Lower leg skin (tissue), 4 donors: Measurements from ENCODE around the gene FANK1. TPM values are rescaled to one million over a fixed set of nuclear protein-coding genes. Genes with fewer than 3 reads are reported as not detected.

ENCODE experiments used
- DNase-seq, 2 donors: peaks; one replicate each; pipeline ENCODE4 v3.0.0-alpha.2; 2019; ENCODE audit warnings: low spot score in 2 of 2
- H3K4me3 ChIP-seq: fragments of 200-600 bp; sonication (generic); 2 replicates; pipeline ENCODE4 v1.5.1; 2017; ENCODE audit warnings: mild to moderate bottlenecking, low read depth; ENCODE audit not compliant: poor library complexity, severe bottlenecking
- POLR2A ChIP-seq, 2 donors: fragments of 450-650 bp; IDR thresholded peaks; one replicate each; pipeline ENCODE4 v1.6.1; 2016 to 2017; ENCODE audit warnings: antibody characterized with exemption in 2 of 2, mild to moderate bottlenecking in 1 of 2, moderate library complexity in 1 of 2
- WGBS, 2 donors: methylation state at CpG; one replicate each; pipeline ENCODE4 v1.1.5; 2018; 5-methylcytosine and 5-hydroxymethylcytosine counted together
- intact Hi-C: fragments of 100-400 bp; cut with DNase I; formaldehyde crosslinking; loops from one replicate; pipeline ENCODE4 v1.15.0; 2023; ENCODE audit warnings: low total_unique reads
- total RNA-seq, 4 donors: library from RNA; depleted of rRNA; stranded (reverse); fragments of >200 nt; gene quantifications; one replicate each; pipeline ENCODE4 v1.1.0, GENCODE V29; 2016
- TF ChIP-seq, protein P1 (sequence below), 3 donors: fragments of 450-650 bp; IDR thresholded peaks; one replicate each; pipeline ENCODE4 v1.5.1; 2016; ENCODE audit warnings: antibody characterized with exemption in 3 of 3, mild to moderate bottlenecking in 3 of 3, moderate library complexity in 2 of 3

Gene FANK1
- total RNA-seq, 4 donors from 2014 or later = 3.0 to 7.8 (median 4.3) TPM

GRCh38 chr10:125980521-125981035 is 84.2 kb downstream of the FANK1 start:
- no peak for TF ChIP-seq POLR2A (IDR thresholded peaks at IDR 0.05)
- TF ChIP-seq, protein P1, sequence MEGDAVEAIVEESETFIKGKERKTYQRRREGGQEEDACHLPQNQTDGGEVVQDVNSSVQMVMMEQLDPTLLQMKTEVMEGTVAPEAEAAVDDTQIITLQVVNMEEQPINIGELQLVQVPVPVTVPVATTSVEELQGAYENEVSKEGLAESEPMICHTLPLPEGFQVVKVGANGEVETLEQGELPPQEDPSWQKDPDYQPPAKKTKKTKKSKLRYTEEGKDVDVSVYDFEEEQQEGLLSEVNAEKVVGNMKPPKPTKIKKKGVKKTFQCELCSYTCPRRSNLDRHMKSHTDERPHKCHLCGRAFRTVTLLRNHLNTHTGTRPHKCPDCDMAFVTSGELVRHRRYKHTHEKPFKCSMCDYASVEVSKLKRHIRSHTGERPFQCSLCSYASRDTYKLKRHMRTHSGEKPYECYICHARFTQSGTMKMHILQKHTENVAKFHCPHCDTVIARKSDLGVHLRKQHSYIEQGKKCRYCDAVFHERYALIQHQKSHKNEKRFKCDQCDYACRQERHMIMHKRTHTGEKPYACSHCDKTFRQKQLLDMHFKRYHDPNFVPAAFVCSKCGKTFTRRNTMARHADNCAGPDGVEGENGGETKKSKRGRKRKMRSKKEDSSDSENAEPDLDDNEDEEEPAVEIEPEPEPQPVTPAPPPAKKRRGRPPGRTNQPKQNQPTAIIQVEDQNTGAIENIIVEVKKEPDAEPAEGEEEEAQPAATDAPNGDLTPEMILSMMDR (IDR thresholded peaks at IDR 0.05) = no peak
- H3K4me3 ChIP-seq = no peak overlapping the region
- no peak for DNase-seq
- intact Hi-C loops = loop anchor here (5.0 to 10.0 kb wide), 2 partner anchors 524 to 767 kb away; no protein-coding TSS in a partner anchor
- 65 to 73% methylated on average over 6 of the region's 6 CpGs for WGBS, 2 donors

GRCh38 chr10:125982260-125982948 is 86.0 kb downstream of the FANK1 start:
- DNase-seq = peak in 1 of 2 donors; percentile 44
- intact Hi-C loops = loop anchor here (5.0 to 10.0 kb wide), 2 partner anchors 522 to 765 kb away; no protein-coding TSS in a partner anchor
- H3K4me3 ChIP-seq = no peak overlapping the region
- TF ChIP-seq POLR2A (IDR thresholded peaks at IDR 0.05) = no peak
- TF ChIP-seq, protein P1 (IDR thresholded peaks at IDR 0.05) = no peak
- 12 to 15% methylated on average over 6 of the region's 6 CpGs for WGBS, 2 donors

GRCh38 chr10:125983161-125983560 is 86.8 kb downstream of the FANK1 start:
- intact Hi-C loops = loop anchor here (5.0 to 10.0 kb wide), 2 partner anchors 522 to 764 kb away; no protein-coding TSS in a partner anchor
- no peak overlapping the region for H3K4me3 ChIP-seq
- no peak for TF ChIP-seq POLR2A (IDR thresholded peaks at IDR 0.05)
- TF ChIP-seq, protein P1 (IDR thresholded peaks at IDR 0.05) = no peak
- 79 to 80% methylated on average over 6 of the region's 6 CpGs for WGBS, 2 donors
- DNase-seq = no peak

DNA sequence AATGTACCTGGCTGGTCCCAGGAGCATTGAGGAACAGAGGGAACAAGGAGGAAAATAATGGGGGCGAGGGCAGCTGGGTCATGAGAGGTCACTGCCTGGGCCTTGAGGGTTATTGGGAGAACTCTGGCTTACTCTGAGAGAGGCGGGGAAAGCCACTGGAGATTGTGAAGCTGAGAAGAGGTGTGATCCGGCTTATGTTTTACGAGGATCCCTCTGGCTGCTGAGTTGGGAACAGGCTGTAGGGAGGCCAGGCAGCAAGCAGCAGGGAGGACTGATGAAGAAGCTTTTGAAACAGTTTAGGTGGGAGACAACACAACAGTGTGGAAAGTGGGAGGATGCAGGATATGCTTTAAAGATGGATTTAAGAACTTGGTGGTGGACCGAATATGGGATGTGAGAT is 87.3 kb downstream of the FANK1 start:
- TF ChIP-seq, protein P1 (IDR thresholded peaks at IDR 0.05) = no peak
- TF ChIP-seq POLR2A (IDR thresholded peaks at IDR 0.05) = no peak
- DNase-seq = no peak
- WGBS, 2 donors = 87 to 93% methylated on average over 5 of the region's 5 CpGs
- intact Hi-C loops = loop anchor here (5.0 to 10.0 kb wide), 2 partner anchors 521 to 764 kb away; no protein-coding TSS in a partner anchor
- no peak overlapping the region for H3K4me3 ChIP-seq

DNA sequence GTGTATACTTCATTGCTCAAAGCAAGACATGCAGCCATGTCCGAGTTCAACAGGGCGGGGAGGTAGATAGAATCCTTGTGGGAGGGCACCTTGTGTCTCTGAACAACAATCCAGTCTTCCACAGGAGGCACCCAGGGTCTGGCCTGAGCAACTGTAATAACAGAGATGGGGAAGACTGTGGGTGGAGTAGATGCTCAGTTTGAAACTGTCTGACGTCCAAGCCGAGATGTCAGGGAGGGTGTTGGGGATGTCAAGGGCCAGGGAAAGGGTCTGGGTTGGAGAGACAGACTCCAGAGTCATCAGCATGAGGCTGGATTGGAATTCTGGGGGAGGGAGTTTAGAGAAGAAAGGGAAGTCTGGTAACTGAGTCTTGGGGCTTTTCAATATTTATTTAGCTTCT is 88.0 kb downstream of the FANK1 start:
- no peak overlapping the region for H3K4me3 ChIP-seq
- intact Hi-C loops = loop anchor here (5.0 to 10.0 kb wide), 2 partner anchors 520 to 763 kb away; no protein-coding TSS in a partner anchor
- 93 to 94% methylated on average over 4 of the region's 4 CpGs for WGBS, 2 donors
- no peak for TF ChIP-seq POLR2A (IDR thresholded peaks at IDR 0.05)
- TF ChIP-seq, protein P1 (IDR thresholded peaks at IDR 0.05) = no peak
- no peak for DNase-seq
